Stimulated activated naive CD8-positive, alpha-beta T cell treated with anti-CD3 and anti-CD28 coated beads, Interleukin-15, amount 100 ng/mL, for 72 hours (primary cell): ENCODE results near the gene EDAR.

Source experiments
- ATAC-seq: fragments of 150-1000 bp; cut with Tn5 transposase; 2 replicates; pipeline ENCODE4 v1.10.0; 2021; ENCODE audit warnings: mild to moderate bottlenecking, moderate library complexity
- DNase-seq, 2 donors: peaks; one replicate each; pipeline ENCODE4 v3.0.0; 2021 to 2022
- H3K27ac Mint-ChIP-seq, 2 donors: one replicate each; pipeline ENCODE4 v1.8.0; 2022; ENCODE audit warnings: mild to moderate bottlenecking in 2 of 2, mixed read lengths in 2 of 2, moderate library complexity in 2 of 2
- H3K27me3 Mint-ChIP-seq: one replicate; pipeline ENCODE4 v1.8.0; 2022; ENCODE audit warnings: mixed read lengths
- H3K4me1 Mint-ChIP-seq: one replicate; pipeline ENCODE4 v1.8.0; 2022; ENCODE audit warnings: mild to moderate bottlenecking, mixed read lengths
- H3K4me3 Mint-ChIP-seq, 2 donors: one replicate each; pipeline ENCODE4 v1.8.0; 2022; ENCODE audit warnings: mild to moderate bottlenecking in 2 of 2, mixed read lengths in 2 of 2, moderate library complexity in 1 of 2
- H3K9me3 Mint-ChIP-seq, 2 donors: one replicate each; pipeline ENCODE4 v1.8.0; 2022; ENCODE audit warnings: mixed read lengths in 2 of 2

EDAR gene

GRCh38 chr2:109016376-109016775 is 27.4 kb upstream of the EDAR start:
- H3K27ac Mint-ChIP-seq, result no peak overlapping the region
- no peak for ATAC-seq
- no peaks in the 10 kb centered on the region for H3K27me3 Mint-ChIP-seq
- H3K9me3 Mint-ChIP-seq, result no peaks in the 10 kb centered on the region
- H3K4me3 Mint-ChIP-seq, result no peak overlapping the region
- DNase-seq, result no peak
- peaks cover 17% of the 10 kb centered on the region for H3K4me1 Mint-ChIP-seq

GRCh38 chr2:109014476-109014875 is 25.5 kb upstream of the EDAR start:
- H3K27ac Mint-ChIP-seq, result no peak overlapping the region
- DNase-seq (no peak), ATAC-seq (no peak)
- no peaks in the 10 kb centered on the region for H3K27me3 Mint-ChIP-seq
- H3K9me3 Mint-ChIP-seq, result no peaks in the 10 kb centered on the region
- no peak overlapping the region for H3K4me3 Mint-ChIP-seq
- peaks cover 11% of the 10 kb centered on the region for H3K4me1 Mint-ChIP-seq

DNA sequence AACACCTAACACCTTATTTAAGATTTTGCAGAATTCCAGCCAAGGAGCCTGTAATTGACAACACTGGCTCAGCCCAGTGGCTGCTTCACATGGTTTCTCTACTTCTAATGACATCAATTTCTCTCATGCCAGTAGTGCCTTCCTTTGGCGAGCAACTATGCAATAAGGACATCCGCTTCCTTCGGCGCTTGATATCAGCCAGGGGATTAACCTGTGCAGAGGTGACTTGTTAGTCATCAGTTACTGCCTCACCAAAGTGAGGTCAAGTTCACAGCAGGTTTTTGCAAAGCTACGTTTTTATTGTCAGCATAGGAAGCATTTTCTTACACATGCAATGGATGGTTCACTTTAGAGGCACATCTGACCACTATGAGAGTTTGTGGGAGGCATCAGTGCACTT is 24.0 kb upstream of the EDAR start:
- no peaks in the 10 kb centered on the region for H3K9me3 Mint-ChIP-seq
- ATAC-seq (no peak), DNase-seq (no peak)
- no peaks in the 10 kb centered on the region for H3K27me3 Mint-ChIP-seq
- H3K27ac Mint-ChIP-seq, result no peak overlapping the region
- H3K4me1 Mint-ChIP-seq, result peaks cover 11% of the 10 kb centered on the region
- no peak overlapping the region for H3K4me3 Mint-ChIP-seq

- Mint-ChIP-seq H3K9me3 (no peaks in the 10 kb centered on the region), H3K4me3 (no peak overlapping the region), H3K27ac (peak overlapping the region in 1 of 2 donors; percentile 86), H3K4me1 (peaks cover 11% of the 10 kb centered on the region), H3K27me3 (no peaks in the 10 kb centered on the region)
- ATAC-seq (peak; percentile 43), DNase-seq (no peak)
These were observed 21.0 kb upstream of the EDAR start for GRCh38 chr2:109009920-109010610.

DNA sequence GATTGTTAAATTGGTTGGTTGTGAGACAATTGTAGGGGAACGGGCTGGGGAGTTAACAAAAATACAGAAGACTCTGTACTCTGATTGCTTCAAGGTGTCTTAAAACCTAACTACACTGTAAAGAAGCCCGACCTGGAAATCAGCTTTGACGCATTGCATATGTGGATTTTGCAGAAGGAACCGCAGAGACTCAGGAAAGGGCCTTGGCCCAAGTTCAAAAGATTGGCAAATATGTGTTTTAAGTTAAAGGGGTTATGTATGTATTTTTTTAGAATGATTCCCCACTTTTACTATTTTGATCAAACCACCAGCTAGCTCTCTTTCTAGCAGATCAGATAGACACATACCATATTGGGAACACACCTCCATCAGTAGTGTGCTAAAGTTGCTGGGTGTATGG is 18.0 kb upstream of the EDAR start:
- no peak for ATAC-seq
- Mint-ChIP-seq H3K27me3 (no peaks in the 10 kb centered on the region), H3K4me3 (no peak overlapping the region), H3K9me3 (no peaks in the 10 kb centered on the region), H3K4me1 (peaks cover 11% of the 10 kb centered on the region), H3K27ac (no peak overlapping the region)
- no peak for DNase-seq

GRCh38 chr2:109005686-109006204 is 16.7 kb upstream of the EDAR start:
- Mint-ChIP-seq H3K27me3 (no peaks in the 10 kb centered on the region), H3K27ac (no peak overlapping the region), H3K4me3 (no peak overlapping the region), H3K4me1 (peaks cover 13% of the 10 kb centered on the region), H3K9me3 (no peaks in the 10 kb centered on the region)
- DNase-seq (no peak), ATAC-seq (no peak)

DNA sequence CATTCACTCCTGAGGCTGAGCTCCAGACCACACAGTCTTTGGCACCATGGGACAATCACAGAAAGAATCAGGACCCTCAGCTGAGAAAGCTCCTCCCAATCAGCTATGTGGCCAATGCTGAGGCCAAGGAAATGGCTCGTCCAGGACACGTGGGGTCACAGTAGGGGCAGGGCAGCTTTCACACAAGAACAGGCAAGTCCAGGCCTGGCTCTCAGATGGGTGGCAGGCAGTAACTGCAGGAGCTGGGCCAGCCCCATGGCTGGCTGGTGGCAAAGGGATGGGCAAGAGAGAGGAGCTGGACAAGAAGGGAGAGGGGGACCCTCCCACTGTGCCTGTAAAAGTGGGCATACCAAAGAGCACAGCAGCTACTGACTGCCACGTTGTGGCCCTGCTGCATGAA is 12.2 kb upstream of the EDAR start:
- Mint-ChIP-seq H3K9me3 (no peaks in the 10 kb centered on the region), H3K4me1 (peaks cover 7% of the 10 kb centered on the region), H3K27me3 (no peaks in the 10 kb centered on the region), H3K27ac (no peak overlapping the region), H3K4me3 (no peak overlapping the region)
- ATAC-seq (no peak), DNase-seq (no peak)

- no peak for DNase-seq
- no peak for ATAC-seq
- Mint-ChIP-seq H3K9me3 (no peaks in the 10 kb centered on the region), H3K4me1 (peaks cover 7% of the 10 kb centered on the region), H3K27me3 (no peaks in the 10 kb centered on the region), H3K27ac (no peak overlapping the region), H3K4me3 (no peak overlapping the region)
These were observed 11.7 kb upstream of the EDAR start for GRCh38 chr2:109000738-109001137.

DNA sequence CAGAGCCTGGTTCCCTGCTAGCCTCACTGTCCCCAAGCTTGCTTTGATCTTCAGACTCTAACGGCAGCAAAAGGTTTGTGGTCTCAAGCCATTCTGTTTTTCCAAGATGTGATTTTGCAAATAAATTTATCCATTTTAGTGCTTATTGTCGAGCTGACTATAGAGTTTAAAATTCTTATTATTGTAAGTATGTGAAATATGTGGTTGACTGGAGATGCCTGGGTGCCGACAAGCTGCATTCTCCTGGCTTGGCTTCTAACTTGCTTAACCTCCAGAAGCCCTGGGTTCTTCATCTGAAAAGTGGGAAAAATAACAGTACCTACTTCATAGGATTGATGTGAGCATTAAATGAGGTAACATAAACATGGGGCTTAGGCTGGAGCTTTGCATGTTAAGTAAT is 9.9 kb upstream of the EDAR start:
- Mint-ChIP-seq H3K27me3 (no peaks in the 10 kb centered on the region), H3K9me3 (no peaks in the 10 kb centered on the region), H3K4me3 (no peak overlapping the region), H3K4me1 (peaks cover 7% of the 10 kb centered on the region), H3K27ac (no peak overlapping the region)
- ATAC-seq (no peak), DNase-seq (no peak)

GRCh38 chr2:108994178-108994577 is 5.2 kb upstream of the EDAR start:
- ATAC-seq (no peak), DNase-seq (no peak)
- no peak overlapping the region for H3K27ac Mint-ChIP-seq
- H3K27me3 Mint-ChIP-seq, result no peaks in the 10 kb centered on the region
- H3K4me3 Mint-ChIP-seq, result no peak overlapping the region
- no peaks in the 10 kb centered on the region for H3K9me3 Mint-ChIP-seq
- peaks cover 7% of the 10 kb centered on the region for H3K4me1 Mint-ChIP-seq

- Mint-ChIP-seq H3K27me3 (no peaks in the 10 kb centered on the region), H3K27ac (no peak overlapping the region), H3K4me3 (no peak overlapping the region), H3K9me3 (no peaks in the 10 kb centered on the region), H3K4me1 (peaks cover 15% of the 10 kb centered on the region)
- ATAC-seq (no peak), DNase-seq (no peak)
These were observed 4.3 kb upstream of the EDAR start for GRCh38 chr2:108993095-108993937.

DNA sequence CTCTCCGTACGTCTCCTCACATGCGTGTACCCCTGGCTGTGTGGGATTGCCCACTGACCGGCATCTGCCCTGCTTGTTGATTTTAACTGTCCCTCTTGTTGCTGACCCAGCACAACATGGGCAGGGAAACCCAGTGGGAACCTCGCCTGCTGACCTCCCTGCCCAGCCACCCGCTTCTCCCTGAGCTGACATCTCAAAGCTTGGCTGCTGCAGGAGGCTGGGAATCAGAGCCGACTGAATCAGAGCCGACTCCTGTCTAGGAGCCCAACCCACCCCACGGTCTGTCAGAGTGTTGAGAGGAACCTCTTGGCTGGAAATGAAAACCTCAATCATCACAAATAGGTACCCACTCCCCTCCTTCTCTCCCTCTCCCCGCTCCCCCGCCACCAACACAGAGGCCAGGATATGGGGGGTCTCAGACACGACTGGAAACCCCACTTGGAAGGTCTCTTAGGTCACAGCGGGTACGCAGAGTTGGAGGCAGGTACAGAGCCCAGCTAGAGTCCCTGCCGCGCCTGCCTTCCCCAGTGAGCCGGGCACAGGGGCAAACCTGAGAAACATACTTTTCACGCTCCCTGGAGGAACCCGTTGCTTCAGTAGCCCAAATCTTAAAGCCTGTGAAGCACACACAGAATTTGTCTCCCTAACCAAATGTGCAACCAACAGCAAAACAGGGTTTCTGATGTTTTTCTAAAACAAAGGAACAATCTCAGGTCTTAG is 784 bp downstream of the EDAR start:
- H3K27me3 Mint-ChIP-seq, result no peaks in the 10 kb centered on the region
- H3K27ac Mint-ChIP-seq, result peak overlapping the region in 1 of 2 donors; percentile 63
- H3K4me1 Mint-ChIP-seq, result peaks cover 44% of the 10 kb centered on the region
- H3K9me3 Mint-ChIP-seq, result no peaks in the 10 kb centered on the region
- no peak for ATAC-seq
- peak overlapping the region; percentile 75 to 84 for H3K4me3 Mint-ChIP-seq
- DNase-seq, result no peak

DNA sequence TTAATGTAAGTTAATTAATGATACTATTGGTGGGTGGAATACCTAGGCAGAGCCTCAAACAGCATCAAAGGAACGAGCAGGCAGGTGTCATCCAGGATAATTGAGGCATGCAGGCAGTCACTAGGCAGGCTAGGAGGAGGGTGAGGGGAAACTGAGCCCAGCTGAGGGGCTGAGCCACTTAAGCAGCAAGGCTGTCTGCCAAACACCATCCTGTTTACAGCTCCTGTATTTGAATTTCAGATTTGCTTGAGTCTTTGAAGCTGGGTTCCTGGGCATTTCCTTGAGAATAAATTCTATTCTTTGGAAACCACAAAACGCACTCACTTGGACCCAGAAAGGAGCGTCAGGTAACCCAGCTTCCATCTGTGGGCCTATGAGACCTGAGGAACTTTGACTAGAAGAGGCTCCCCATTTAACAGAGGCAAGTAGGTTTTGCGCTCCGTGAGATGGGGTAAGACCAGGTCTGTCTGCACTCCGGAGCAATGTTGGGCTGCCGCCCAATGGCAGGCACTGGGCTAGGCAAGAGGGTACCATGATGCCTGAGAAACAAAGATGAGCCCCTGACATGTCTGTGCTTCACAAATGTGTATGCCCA is 2.0 kb downstream of the EDAR start:
- Mint-ChIP-seq H3K4me3 (peak overlapping the region; percentile 53 to 75), H3K27ac (peak overlapping the region in 1 of 2 donors; percentile 66)
- ATAC-seq, result peak; percentile 82

DNA sequence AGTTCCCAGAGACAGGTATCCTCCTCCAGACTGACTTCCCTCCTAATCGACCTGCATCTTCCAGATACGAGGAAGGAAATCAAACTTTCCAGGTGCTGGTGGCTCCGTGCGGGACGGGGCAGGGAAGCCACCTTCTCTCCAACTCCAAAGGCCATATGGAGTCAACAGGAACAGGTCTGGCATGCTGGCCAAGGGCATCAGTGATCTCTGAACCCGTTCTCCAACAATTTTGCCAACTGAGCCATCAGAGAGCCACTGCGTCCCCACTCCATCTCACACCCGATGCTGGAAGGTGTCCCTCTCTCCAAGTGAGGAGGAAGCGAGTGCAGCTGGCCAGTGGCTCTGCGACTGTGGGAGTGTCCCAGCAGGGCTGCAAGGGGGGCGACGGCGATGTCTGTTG is 5.4 kb downstream of the EDAR start:
- Mint-ChIP-seq H3K4me1 (peaks cover 59% of the 10 kb centered on the region), H3K4me3 (no peak overlapping the region), H3K27me3 (no peaks in the 10 kb centered on the region), H3K27ac (no peak overlapping the region), H3K9me3 (no peaks in the 10 kb centered on the region)
- DNase-seq (no peak), ATAC-seq (no peak)

More for the DNA sequence above, 2.0 kb downstream of the EDAR start:
- no peaks in the 10 kb centered on the region for H3K27me3 Mint-ChIP-seq
- peaks cover 54% of the 10 kb centered on the region for H3K4me1 Mint-ChIP-seq
- DNase-seq, result peak; percentile 21 to 45
- H3K9me3 Mint-ChIP-seq, result no peaks in the 10 kb centered on the region

- H3K27ac Mint-ChIP-seq, result no peak overlapping the region
- H3K4me1 Mint-ChIP-seq, result peaks cover 54% of the 10 kb centered on the region
- no peaks in the 10 kb centered on the region for H3K9me3 Mint-ChIP-seq
- H3K27me3 Mint-ChIP-seq, result no peaks in the 10 kb centered on the region
- ATAC-seq, result no peak
- no peak for DNase-seq
- no peak overlapping the region for H3K4me3 Mint-ChIP-seq
These were observed 6.0 kb downstream of the EDAR start for GRCh38 chr2:108983061-108983460.
